ENCODE measurements around the gene CYP4Z1. TPM values are rescaled to one million over a fixed set of nuclear protein-coding genes. Genes with fewer than 3 reads are reported as not detected.
"Not testable (repeated sequence)": the region's sequence is repeated elsewhere in the genome, so short reads cannot be mapped to it uniquely, and the experiment has no call there.

Gene CYP4Z1
- polyA plus RNA-seq, 1 of the 3 experiments (the other 2 are of a cell fraction) = not detected

GRCh38 chr1:47091476-47091875 is 24.4 kb downstream of the CYP4Z1 start:
- WGBS (ENCODE audit: low lambda C conversion rate) = 11% methylated on average over 3 of the region's 3 CpGs

GRCh38 chr1:47104816-47105215 is 37.8 kb downstream of the CYP4Z1 start:
- H3K9me2 ChIP-seq = no peaks in the 10 kb centered on the region
- ChIA-PET CTCF (interaction anchor here (2.6 kb wide), 1 partner anchor 74 kb away, joined by 7 read pairs; no protein-coding TSS in a partner anchor), POLR2A (no interaction called here)
- no peaks in the 10 kb centered on the region for H4K20me1 ChIP-seq (ENCODE audit: insufficient read depth)
- WGBS (ENCODE audit: low lambda C conversion rate) = 63% methylated on average over 3 of the region's 3 CpGs
- no peak for DNase-seq
- peaks cover 8% of the 10 kb centered on the region; the same call in 1 of the 2 replicates for H3K9me3 ChIP-seq
- H3K27me3 ChIP-seq (ENCODE audit: insufficient read depth) = no peaks in the 10 kb centered on the region
- no peaks in the 10 kb centered on the region for H3K79me2 ChIP-seq (ENCODE audit: insufficient read depth)
- no peak overlapping the region for H3K4me2 ChIP-seq
- H3K36me3 ChIP-seq (replicated peaks in 1 of 2; ENCODE audit: control insufficient read depth in 1 of 2, insufficient read depth in 2 of 2, low read length in 1 of 2) = no peaks in the 10 kb centered on the region
- TF ChIP-seq YY1 (IDR thresholded peaks at IDR 0.05; ENCODE audit: low read depth) (no peak), USF1 (IDR thresholded peaks at IDR 0.05; ENCODE audit: borderline replicate concordance, low read depth) (no peak), FOXJ3 (CRISPR knock-in tag; IDR thresholded peaks at IDR 0.05) (no peak), ZBTB33 (IDR thresholded peaks at IDR 0.05; ENCODE audit: borderline replicate concordance, low read depth) (no peak), EZH2phosphoT487 (IDR thresholded peaks at IDR 0.05; ENCODE audit: borderline replicate concordance, low read depth) (no peak), SMC3 (IDR thresholded peaks at IDR 0.05; ENCODE audit: low read depth, low read length) (no peak), JUND (IDR thresholded peaks at IDR 0.05) (no peak)
- H2AFZ ChIP-seq (ENCODE audit: low read depth) = no peak overlapping the region
- H3K9ac ChIP-seq = no peak overlapping the region
- peaks cover 20% of the 10 kb centered on the region for H3F3A ChIP-seq (replicated peaks; ENCODE audit: insufficient read depth)
- H3K4me3 ChIP-seq (ENCODE audit: low read depth in 2 of 2, low read length in 1 of 2) = no peak overlapping the region
- peaks cover 0 to 7% of the 10 kb centered on the region in 2 experiments; a peak in 1 of 4 replicates for H3K4me1 ChIP-seq (ENCODE audit: control insufficient read depth in 1 of 2, insufficient read depth in 2 of 2, low read depth in 1 of 2, low read length in 1 of 2)
- no peak overlapping the region for H3K27ac ChIP-seq (ENCODE audit: low read depth in 2 of 2, low read length in 1 of 2)

More at GRCh38 chr1:47091476-47091875, 24.4 kb downstream of the CYP4Z1 start:
- TF ChIP-seq CTCF (IDR thresholded peaks at IDR 0.05) = peak; percentile 50
- POLR2A ChIA-PET; H3K9ac ChIP-seq; CTCF ChIA-PET; H3F3A ChIP-seq (replicated peaks; ENCODE audit: insufficient read depth); H4K20me1 ChIP-seq (ENCODE audit: insufficient read depth); H3K4me3 ChIP-seq (ENCODE audit: low read depth in 2 of 2, low read length in 1 of 2); H3K4me1 ChIP-seq (ENCODE audit: control insufficient read depth in 1 of 2, insufficient read depth in 2 of 2, low read depth in 1 of 2, low read length in 1 of 2); H3K27me3 ChIP-seq (ENCODE audit: insufficient read depth); H3K27ac ChIP-seq (ENCODE audit: low read depth in 2 of 2, low read length in 1 of 2); H3K79me2 ChIP-seq (ENCODE audit: insufficient read depth); H3K9me3 ChIP-seq; H3K36me3 ChIP-seq (replicated peaks in 1 of 2; ENCODE audit: control insufficient read depth in 1 of 2, insufficient read depth in 2 of 2, low read length in 1 of 2); H3K9me2 ChIP-seq; H3K4me2 ChIP-seq; DNase-seq; H2AFZ ChIP-seq (ENCODE audit: low read depth): not testable (repeated sequence)
